ENCODE results near the gene EGR1. TPM values are rescaled to one million over a fixed set of nuclear protein-coding genes. Genes with fewer than 3 reads are reported as not detected.
A peak's percentile ranks its signal among the peaks of the same experiment; 100 is the strongest.

The EGR1 gene
- total RNA-seq, 5 donors from 2014 or later (not counting 1 experiment from before 2014, with no cell fraction given): 6.8 to 13.8 (median 8.0) TPM

- WGBS (ENCODE audit: insufficient coverage): 44% methylated on average over 6 of the region's 21 CpGs
- no peak for DNase-seq
- H3K27me3 ChIP-seq (replicated peaks in 1 of 2; ENCODE audit: control insufficient read depth in 2 of 2, extremely low read depth in 1 of 2, insufficient read depth in 2 of 2, low read length in 1 of 2): peaks cover 0 to 6% of the 10 kb centered on the region in 2 experiments
- peaks cover 0 to 3% of the 10 kb centered on the region in 2 donors for H3K36me3 ChIP-seq (ENCODE audit: control insufficient read depth in 2 of 2, extremely low read depth in 1 of 2, insufficient read depth in 1 of 2, low read length in 1 of 2)
- peaks cover 49 to 53% (median 51%) of the 10 kb centered on the region in 3 donors for H3K4me1 Mint-ChIP-seq
- H3K9me3 ChIP-seq: no peaks in the 10 kb centered on the region
- peak overlapping the region; percentile 88 to 90 for H3K27ac Mint-ChIP-seq
- no peaks in the 10 kb centered on the region for H3K9me3 Mint-ChIP-seq
- H3K4me3 ChIP-seq (ENCODE audit: control insufficient read depth in 1 of 2, extremely low read depth in 1 of 2, low read length in 1 of 2): peak overlapping the region; percentile 65 to 96
- POLR2A ChIA-PET: interaction anchor here (0.6 to 1.9 kb wide), 4 partner anchors 29 to 902 kb away, joined by 6 to 12 read pairs (median 10); partner anchors contain the start of gene ETF1 (in 1 of the 2)
- CTCF ChIA-PET: interaction anchor here (0.5 to 2.7 kb wide), 8 partner anchors 8 to 191 kb away, joined by 3 to 19 read pairs (median 4); partner anchors contain the start of gene HSPA9 (in 1 of the 2)
- H3K4me1 ChIP-seq (ENCODE audit: control insufficient read depth in 1 of 2, extremely low read depth in 1 of 2, insufficient read depth in 2 of 2, low read length in 2 of 2): peaks cover 32 to 67% of the 10 kb centered on the region in 2 experiments
- ATAC-seq (replicated peaks in 1 of 4): no peak
- peaks cover 9% of the 10 kb centered on the region for H3K36me3 Mint-ChIP-seq
- no peaks in the 10 kb centered on the region for H3K27me3 Mint-ChIP-seq
- peak overlapping the region; percentile 82 to 88 (median 83) for H3K4me3 Mint-ChIP-seq
- H3K27ac ChIP-seq (ENCODE audit: low read length): peak overlapping the region; percentile 97
Observed at GRCh38 chr5:138463419-138464007, 1.8 kb upstream of the EGR1 start.

GRCh38 chr5:138464008-138464387 lies 1.3 kb upstream of the EGR1 start:
- peaks cover 27 to 62% of the 10 kb centered on the region in 2 experiments for H3K4me1 ChIP-seq (ENCODE audit: control insufficient read depth in 1 of 2, extremely low read depth in 1 of 2, insufficient read depth in 2 of 2, low read length in 2 of 2)
- H3K4me3 ChIP-seq (ENCODE audit: control insufficient read depth in 1 of 2, extremely low read depth in 1 of 2, low read length in 1 of 2): peak overlapping the region; percentile 88 to 96
- Mint-ChIP-seq H3K36me3 (peaks cover 9% of the 10 kb centered on the region), H3K4me1 (peaks cover 47 to 53% (median 49%) of the 10 kb centered on the region in 3 donors), H3K27ac (peak overlapping the region; percentile 88 to 90), H3K27me3 (no peaks in the 10 kb centered on the region), H3K4me3 (peak overlapping the region; percentile 82 to 88 (median 83)), H3K9me3 (no peaks in the 10 kb centered on the region)
- ATAC-seq (replicated peaks in 1 of 4) (peak; percentile 60 to 65 (median 62)), DNase-seq (peak; percentile 87 to 98 (median 91))
- no peaks in the 10 kb centered on the region for H3K9me3 ChIP-seq
- ChIA-PET CTCF (interaction anchor here (0.5 to 2.7 kb wide), 7 partner anchors 8 to 112 kb away, joined by 3 to 19 read pairs (median 5); partner anchors contain the start of genes KDM3B (in 1 of the 2) and REEP2 (in 1 of the 2)), POLR2A (interaction anchor here (0.6 to 1.9 kb wide), 2 partner anchors 29 to 79 kb away, joined by 11 to 12 read pairs; partner anchors contain the start of gene ETF1 (in 1 of the 2))
- peak overlapping the region; percentile 99 for H3K27ac ChIP-seq (ENCODE audit: low read length)
- WGBS (ENCODE audit: insufficient coverage): 0% methylated on average over 22 of the region's 34 CpGs
- peaks cover 0 to 6% of the 10 kb centered on the region in 2 experiments for H3K27me3 ChIP-seq (replicated peaks in 1 of 2; ENCODE audit: control insufficient read depth in 2 of 2, extremely low read depth in 1 of 2, insufficient read depth in 2 of 2, low read length in 1 of 2)
- H3K36me3 ChIP-seq (ENCODE audit: control insufficient read depth in 2 of 2, extremely low read depth in 1 of 2, insufficient read depth in 1 of 2, low read length in 1 of 2): peaks cover 0 to 3% of the 10 kb centered on the region in 2 donors

GRCh38 chr5:138464388-138465260 lies 655 bp upstream of the EGR1 start:
- Mint-ChIP-seq H3K4me3 (peak overlapping the region; percentile 82 to 88 (median 83)), H3K27me3 (no peaks in the 10 kb centered on the region), H3K9me3 (no peaks in the 10 kb centered on the region), H3K4me1 (peaks cover 40 to 47% (median 42%) of the 10 kb centered on the region in 3 donors), H3K27ac (peak overlapping the region; percentile 85 to 90), H3K36me3 (peaks cover 9% of the 10 kb centered on the region)
- Histone ChIP-seq H3K36me3 (ENCODE audit: control insufficient read depth in 2 of 2, extremely low read depth in 1 of 2, insufficient read depth in 1 of 2, low read length in 1 of 2) (peaks cover 0 to 3% of the 10 kb centered on the region in 2 donors), H3K9me3 (no peaks in the 10 kb centered on the region), H3K4me3 (ENCODE audit: control insufficient read depth in 1 of 2, extremely low read depth in 1 of 2, low read length in 1 of 2) (peak overlapping the region; percentile 88 to 96), H3K27ac (ENCODE audit: low read length) (peak overlapping the region; percentile 99), H3K4me1 (ENCODE audit: control insufficient read depth in 1 of 2, extremely low read depth in 1 of 2, insufficient read depth in 2 of 2, low read length in 2 of 2) (peaks cover 22 to 56% of the 10 kb centered on the region in 2 experiments), H3K27me3 (replicated peaks in 1 of 2; ENCODE audit: control insufficient read depth in 2 of 2, extremely low read depth in 1 of 2, insufficient read depth in 2 of 2, low read length in 1 of 2) (peaks cover 0 to 6% of the 10 kb centered on the region in 2 experiments)
- ChIA-PET POLR2A (interaction anchor here (0.5 to 1.9 kb wide), 6 partner anchors 28 to 248 kb away, joined by 3 to 12 read pairs (median 4); partner anchors contain the start of gene ETF1 (in 2 of the 2)), CTCF (interaction anchor here (0.5 to 2.6 kb wide), 14 partner anchors 9 to 848 kb away, joined by 3 to 19 read pairs (median 4); partner anchors contain the start of genes BRD8 (in 1 of the 2), ETF1 (in 1 of the 2), KDM3B (in 1 of the 2) and REEP2 (in 1 of the 2))
- 0% methylated on average over 55 of the region's 64 CpGs for WGBS (ENCODE audit: insufficient coverage)
- ATAC-seq (replicated peaks in 1 of 4) (peak; percentile 74 to 76 (median 74)), DNase-seq (peak; percentile 82 to 98 (median 93))

GRCh38 chr5:138466125-138466899 lies 1.0 kb downstream of the EGR1 start:
- Mint-ChIP-seq H3K9me3 (no peaks in the 10 kb centered on the region), H3K27me3 (no peaks in the 10 kb centered on the region), H3K4me3 (peak overlapping the region; percentile 82 to 88 (median 83)), H3K36me3 (peaks cover 9% of the 10 kb centered on the region), H3K27ac (peak overlapping the region in 1 of 2 donors; percentile 64), H3K4me1 (peaks cover 26 to 30% (median 28%) of the 10 kb centered on the region in 3 donors)
- Histone ChIP-seq H3K36me3 (ENCODE audit: control insufficient read depth in 2 of 2, extremely low read depth in 1 of 2, insufficient read depth in 1 of 2, low read length in 1 of 2) (peaks cover 0 to 3% of the 10 kb centered on the region in 2 donors), H3K27me3 (replicated peaks in 1 of 2; ENCODE audit: control insufficient read depth in 2 of 2, extremely low read depth in 1 of 2, insufficient read depth in 2 of 2, low read length in 1 of 2) (peaks cover 0 to 6% of the 10 kb centered on the region in 2 experiments), H3K4me3 (ENCODE audit: control insufficient read depth in 1 of 2, extremely low read depth in 1 of 2, low read length in 1 of 2) (peak overlapping the region; percentile 88 to 96), H3K27ac (ENCODE audit: low read length) (peak overlapping the region; percentile 4), H3K9me3 (no peaks in the 10 kb centered on the region), H3K4me1 (ENCODE audit: control insufficient read depth in 1 of 2, extremely low read depth in 1 of 2, insufficient read depth in 2 of 2, low read length in 2 of 2) (peaks cover 13 to 44% of the 10 kb centered on the region in 2 experiments)
- ATAC-seq (replicated peaks in 1 of 4) (no peak), DNase-seq (peak in 3 of 35 experiments; percentile 19 to 48 (median 30))
- ChIA-PET POLR2A (interaction anchor here (0.5 to 1.4 kb wide), 6 partner anchors 18 to 109 kb away, joined by 4 to 11 read pairs (median 7); no protein-coding TSS in a partner anchor), CTCF (interaction anchor here (0.6 to 1.9 kb wide), 9 partner anchors 17 to 1299 kb away, joined by 3 to 10 read pairs (median 3); partner anchors contain the start of gene ETF1 (in 1 of the 2))
- 30% methylated on average over 32 of the region's 39 CpGs for WGBS (ENCODE audit: insufficient coverage)

- WGBS (ENCODE audit: insufficient coverage): 93% methylated on average over 45 of the region's 45 CpGs
- Histone ChIP-seq H3K36me3 (ENCODE audit: control insufficient read depth in 2 of 2, extremely low read depth in 1 of 2, insufficient read depth in 1 of 2, low read length in 1 of 2) (peaks cover 0 to 3% of the 10 kb centered on the region in 2 donors), H3K27ac (ENCODE audit: low read length) (peak overlapping the region; percentile 4), H3K4me1 (ENCODE audit: control insufficient read depth in 1 of 2, extremely low read depth in 1 of 2, insufficient read depth in 2 of 2, low read length in 2 of 2) (peaks cover 13 to 44% of the 10 kb centered on the region in 2 experiments), H3K9me3 (no peaks in the 10 kb centered on the region), H3K4me3 (ENCODE audit: control insufficient read depth in 1 of 2, extremely low read depth in 1 of 2, low read length in 1 of 2) (peak overlapping the region; percentile 88 to 96), H3K27me3 (replicated peaks in 1 of 2; ENCODE audit: control insufficient read depth in 2 of 2, extremely low read depth in 1 of 2, insufficient read depth in 2 of 2, low read length in 1 of 2) (peaks cover 0 to 6% of the 10 kb centered on the region in 2 experiments)
- H3K27ac Mint-ChIP-seq: peak overlapping the region in 1 of 2 donors; percentile 68
- CTCF ChIA-PET: interaction anchor here (0.7 to 1.2 kb wide), 2 partner anchors 17 to 25 kb away, joined by 3 read pairs; no protein-coding TSS in a partner anchor
- DNase-seq (no peak), ATAC-seq (replicated peaks in 1 of 4) (no peak)
- H3K4me1 Mint-ChIP-seq: peaks cover 26 to 28% (median 27%) of the 10 kb centered on the region in 3 donors
- no peaks in the 10 kb centered on the region for H3K27me3 Mint-ChIP-seq
- POLR2A ChIA-PET: interaction anchor here (0.6 to 0.7 kb wide), 2 partner anchors 57 to 68 kb away, joined by 3 read pairs; no protein-coding TSS in a partner anchor
- no peaks in the 10 kb centered on the region for H3K9me3 Mint-ChIP-seq
- H3K36me3 Mint-ChIP-seq: peaks cover 9% of the 10 kb centered on the region
- H3K4me3 Mint-ChIP-seq: peak overlapping the region; percentile 72 to 83 (median 82)
Observed at GRCh38 chr5:138466900-138467710, 1.8 kb downstream of the EGR1 start.
